ENCODE measurements around the gene MEX3D.

Gene MEX3D

GRCh38 chr19:1606138-1606651 is 38.1 kb upstream of the MEX3D start:
- peak overlapping the region; percentile 96 for H3K4me3 ChIP-seq (replicated peaks; ENCODE audit: low read depth, low read length)
- DNase-seq (ENCODE audit: extremely low read depth, low read depth), result no peak
- TF ChIP-seq CTCF (IDR thresholded peaks at IDR 0.05; ENCODE audit: low read depth, low read length, missing control alignments), result no peak

DNA sequence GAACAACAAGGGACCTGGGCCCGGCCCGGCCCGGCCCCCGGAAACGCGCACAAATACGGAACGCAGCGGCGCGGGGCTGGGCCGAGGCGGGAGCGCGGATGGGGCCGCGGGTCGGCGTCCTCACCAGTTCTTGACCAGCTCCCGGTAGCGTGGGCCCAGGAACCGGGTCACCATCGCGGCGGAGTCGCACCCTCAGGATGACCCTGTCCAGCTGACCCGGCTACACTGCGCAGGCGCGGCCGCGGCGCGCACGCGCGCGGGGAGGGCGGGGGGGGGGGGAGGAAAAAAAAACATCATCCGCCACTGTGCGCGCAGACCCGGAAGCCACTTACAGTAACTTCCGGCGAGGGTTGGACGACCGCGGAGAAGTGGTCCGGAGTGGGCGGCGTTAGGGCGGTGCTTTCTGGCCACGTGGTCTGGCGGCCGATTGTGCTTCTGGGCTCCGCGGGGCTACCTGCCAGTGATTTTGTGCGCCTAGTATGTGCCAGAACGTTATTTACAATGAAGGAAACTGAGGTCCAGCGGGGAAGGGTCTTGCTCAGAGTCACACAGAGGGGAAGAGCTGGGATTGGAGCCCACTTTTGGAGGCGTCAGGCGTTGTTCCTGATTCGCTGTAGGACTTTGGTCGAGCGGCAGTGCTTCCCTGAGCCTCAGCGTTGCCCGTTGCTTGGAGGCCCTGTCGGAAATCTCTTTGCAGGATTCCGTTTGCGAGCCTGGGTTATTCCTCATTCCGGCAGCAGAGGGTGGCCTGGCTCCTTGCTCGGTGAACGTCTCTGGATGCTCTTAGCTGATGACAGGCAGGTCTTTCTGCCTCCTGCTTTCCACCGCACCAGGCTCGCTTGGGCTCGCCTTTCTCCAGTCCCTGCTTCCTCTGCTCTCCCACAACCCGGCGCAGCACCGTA is 37.4 kb upstream of the MEX3D start, which contains the start of gene UQCR11:
TSS of gene UQCR11 (minus strand) at position 227 of the 902 bp plus-strand sequence. CDS start at position 174, 53 bp downstream.
- H3K4me3 ChIP-seq (replicated peaks; ENCODE audit: low read depth, low read length), result peak within 1 kb of the TSS; percentile 96
- peak; percentile 91 for DNase-seq (ENCODE audit: extremely low read depth, low read depth)
- TF ChIP-seq CTCF (IDR thresholded peaks at IDR 0.05; ENCODE audit: low read depth, low read length, missing control alignments), result peak; percentile 54

- DNase-seq (ENCODE audit: extremely low read depth, low read depth), result no peak
- no peak overlapping the region for H3K4me3 ChIP-seq (replicated peaks; ENCODE audit: low read depth, low read length)
- no peak for TF ChIP-seq CTCF (IDR thresholded peaks at IDR 0.05; ENCODE audit: low read depth, low read length, missing control alignments)
These were observed 34.1 kb upstream of the MEX3D start for GRCh38 chr19:1602091-1602707.

DNA sequence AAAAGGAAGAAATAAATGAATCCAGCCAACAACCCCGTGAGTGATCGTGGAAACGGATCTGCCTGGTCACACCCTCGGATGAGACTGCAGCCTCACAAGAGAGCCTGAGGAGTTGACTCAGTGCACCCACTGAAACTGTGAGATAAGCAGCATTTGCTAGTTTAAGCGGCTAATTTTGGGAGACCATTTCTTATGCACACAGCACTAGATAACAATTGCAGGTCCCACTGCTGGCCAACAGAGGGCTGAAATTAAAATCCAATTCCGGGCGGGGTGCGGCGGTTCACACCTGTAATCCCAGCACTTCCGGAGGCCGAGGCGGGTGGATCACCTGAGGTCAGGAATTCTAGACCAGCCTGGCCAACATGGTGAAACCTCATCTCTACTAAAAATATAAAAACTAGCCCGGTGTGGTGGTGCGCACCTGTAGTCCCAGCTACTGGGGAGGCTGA is 33.5 kb upstream of the MEX3D start:
- H3K4me3 ChIP-seq (replicated peaks; ENCODE audit: low read depth, low read length), result no peak overlapping the region
- DNase-seq (ENCODE audit: extremely low read depth, low read depth), result no peak
- TF ChIP-seq CTCF (IDR thresholded peaks at IDR 0.05; ENCODE audit: low read depth, low read length, missing control alignments), result no peak

- no peak overlapping the region for H3K4me3 ChIP-seq (replicated peaks; ENCODE audit: low read depth, low read length)
- TF ChIP-seq CTCF (IDR thresholded peaks at IDR 0.05; ENCODE audit: low read depth, low read length, missing control alignments), result no peak
- DNase-seq (ENCODE audit: extremely low read depth, low read depth), result no peak
These were observed 31.3 kb upstream of the MEX3D start for GRCh38 chr19:1599460-1599846.

- no peak for TF ChIP-seq CTCF (IDR thresholded peaks at IDR 0.05; ENCODE audit: low read depth, low read length, missing control alignments)
- H3K4me3 ChIP-seq (replicated peaks; ENCODE audit: low read depth, low read length), result no peak overlapping the region
These were observed 30.8 kb upstream of the MEX3D start for GRCh38 chr19:1598777-1599459.

More at GRCh38 chr19:1598777-1599459, 30.8 kb upstream of the MEX3D start:
- no peak for DNase-seq (ENCODE audit: extremely low read depth, low read depth)

All from HFF-Myc (cell line).